HepG2 (cell line): ENCODE measurements around the gene TP53TG5. TPM values are rescaled to one million over a fixed set of nuclear protein-coding genes. Genes with fewer than 3 reads are reported as not detected.
A peak's percentile ranks its signal among the peaks of the same experiment; 100 is the strongest.

Source experiments
- ATAC-seq: fragments of 200-7000 bp; cut with Tn5 transposase; 3 replicates; pipeline ENCODE4 v1.9.1; 2020; ENCODE audit warnings: mild to moderate bottlenecking, moderate library complexity
- BruUV-seq: library from RNA; stranded (reverse); fragments of 400-500 nt; replicated peaks from 2 replicates; lab custom pipeline; 2021; lab: Mats Ljungman, UMichigan
- CTCF ChIA-PET: fragments of 300-600 bp; formaldehyde crosslinking; extraction: SDS; loops from one replicate; lab custom pipeline; 2021; ENCODE audit warnings: low total read pairs, inconsistent platforms, low intra/inter-chr PET ratio; lab: Yijun Ruan, JAX
- POLR2A ChIA-PET: fragments of 350-600 bp; sonication (Branson Sonifier 250); formaldehyde crosslinking; loops from one replicate; lab custom pipeline; 2020; ENCODE audit warnings: antibody characterized with exemption, inconsistent platforms; lab: Yijun Ruan, JAX
- DNase-seq: peaks from one replicate; pipeline ENCODE4 v3.0.0-alpha.2; 2015; ENCODE audit warnings: low spot score
- FAIRE-seq: peaks from 3 replicates; lab custom pipeline; 2011; peaks lifted over from hg19 to GRCh38; lab: Jason Lieb, UNC
- H2AFZ ChIP-seq: one replicate; pipeline ENCODE4 v1.6.1; 2011; ENCODE audit warnings: low read length, inconsistent platforms
- H3K27ac ChIP-seq: fragments of 300-600 bp; 3 replicates; pipeline ENCODE4 v1.8.0; 2011; ENCODE audit warnings: mixed run types, mild to moderate bottlenecking, mixed read lengths, low read length, inconsistent platforms; ENCODE audit not compliant: insufficient read depth; ENCODE audit errors: extremely low read length
- H3K27me3 ChIP-seq, 2 experiments: fragments of 200-600 bp in 1 of 2; 2 replicates in 1 of 2; 3 replicates in 1 of 2; pipeline versions ENCODE4 v1.6.0 to v1.8.0; 2011; ENCODE audit warnings: low read length in 2 of 2, mild to moderate bottlenecking in 2 of 2, moderate library complexity in 2 of 2, inconsistent platforms in 1 of 2; ENCODE audit not compliant: insufficient read depth in 2 of 2, control insufficient read depth in 1 of 2
- H3K36me3 ChIP-seq, 2 experiments: fragments of 200-600 bp in 1 of 2; replicated peaks in 1 of 2; 2 replicates in 1 of 2; 3 replicates in 1 of 2; pipeline versions ENCODE4 v1.5.1 to v1.8.0; 2011; ENCODE audit warnings: low read length in 2 of 2, inconsistent platforms in 1 of 2; ENCODE audit not compliant: insufficient read depth in 2 of 2, control insufficient read depth in 1 of 2
- H3K4me1 ChIP-seq: 2 replicates; pipeline ENCODE4 v1.5.1; 2012; ENCODE audit warnings: low read length, inconsistent platforms; ENCODE audit not compliant: insufficient read depth
- H3K4me2 ChIP-seq: 2 replicates; pipeline ENCODE4 v1.6.0; 2011; ENCODE audit warnings: low read depth, low read length, inconsistent platforms
- H3K4me3 ChIP-seq, 3 experiments: fragments of 200-600 bp in 1 of 3; sonication (generic), shearing (Covaris generic) in 1 of 3; replicated peaks in 1 of 3; 2 replicates each; pipeline ENCODE4 v1.5.1; 2011 to 2016; ENCODE audit warnings: low read length in 3 of 3, inconsistent platforms in 2 of 3, low read depth in 2 of 3, mild to moderate bottlenecking in 2 of 3, control low read depth in 1 of 3, mixed read lengths in 1 of 3; ENCODE audit not compliant: insufficient read depth in 1 of 3
- H3K79me2 ChIP-seq: one replicate; pipeline ENCODE4 v1.6.1; 2011; ENCODE audit warnings: low read length, inconsistent platforms; ENCODE audit not compliant: insufficient read depth
- H3K9ac ChIP-seq: 2 replicates; pipeline ENCODE4 v1.6.0; 2011; ENCODE audit warnings: mild to moderate bottlenecking, low read depth, low read length, inconsistent platforms; ENCODE audit not compliant: insufficient read depth
- H3K9me3 ChIP-seq: 2 replicates; pipeline ENCODE4 v1.5.1; 2012; ENCODE audit warnings: mild to moderate bottlenecking, low read length
- H4K20me1 ChIP-seq: 2 replicates; pipeline ENCODE4 v1.6.0; 2011; ENCODE audit warnings: inconsistent platforms, mild to moderate bottlenecking, low read length, moderate library complexity; ENCODE audit not compliant: insufficient read depth
- CREB3 ChIP-seq: sonication (generic); formaldehyde crosslinking; IDR thresholded peaks from 2 replicates; pipeline ENCODE4 v1.5.0; 2020; ENCODE audit warnings: missing genetic modification reagents
- E2F5 ChIP-seq: sonication (generic); formaldehyde crosslinking; conservative IDR thresholded peaks from 2 replicates; pipeline ENCODE4 v1.4.0; 2020; ENCODE audit warnings: missing genetic modification reagents
- ELF3 ChIP-seq: IDR thresholded peaks from 2 replicates; pipeline ENCODE4 v1.6.1; 2016; ENCODE audit warnings: missing genetic modification reagents, missing compliant biosample characterization
- HHEX ChIP-seq: IDR thresholded peaks from 2 replicates; pipeline ENCODE4 v1.6.1; 2016; ENCODE audit warnings: control low read depth
- MAFG ChIP-seq: sonication (generic); formaldehyde crosslinking; IDR thresholded peaks from 2 replicates; pipeline ENCODE4 v1.5.1; 2020; ENCODE audit warnings: mild to moderate bottlenecking, missing genetic modification reagents
- MTERF4 ChIP-seq: sonication (generic); formaldehyde crosslinking; IDR thresholded peaks from 2 replicates; pipeline ENCODE4 v1.8.0; 2023; ENCODE audit warnings: mild to moderate bottlenecking, missing genetic modification reagents
- NCOA5 ChIP-seq: sonication (generic); formaldehyde crosslinking; IDR thresholded peaks from 2 replicates; pipeline ENCODE4 v1.4.0; 2020; ENCODE audit warnings: missing genetic modification reagents
- NFYB ChIP-seq: sonication (generic); formaldehyde crosslinking; IDR thresholded peaks from 2 replicates; pipeline ENCODE4 v1.4.0; 2020; ENCODE audit warnings: missing genetic modification reagents
- SCMH1 ChIP-seq: sonication (generic); formaldehyde crosslinking; IDR thresholded peaks from 2 replicates; pipeline ENCODE4 v1.9.0; 2021; ENCODE audit warnings: missing genetic modification reagents, mild to moderate bottlenecking, borderline replicate concordance
- SNRNP70 ChIP-seq: fragments of 200-400 bp; formaldehyde crosslinking; IDR thresholded peaks from 2 replicates; pipeline ENCODE4 v1.6.1; 2017; ENCODE audit warnings: mild to moderate bottlenecking, low read depth, low read length, moderate library complexity
- TAF15 ChIP-seq: fragments of 200-400 bp; formaldehyde crosslinking; IDR thresholded peaks from one replicate; pipeline ENCODE4 v1.6.1; 2018; ENCODE audit warnings: mild to moderate bottlenecking, low read depth, low read length; ENCODE audit not compliant: poor library complexity, severe bottlenecking
- ZBTB21 ChIP-seq: sonication (generic); formaldehyde crosslinking; IDR thresholded peaks from 2 replicates; pipeline ENCODE4 v1.4.0; 2020; ENCODE audit warnings: missing genetic modification reagents
- ZMYM2 ChIP-seq: sonication (generic); formaldehyde crosslinking; IDR thresholded peaks from 2 replicates; pipeline ENCODE4 v1.8.0; 2022; ENCODE audit warnings: mild to moderate bottlenecking, missing genetic modification reagents
- ZNF335 ChIP-seq: sonication (generic); formaldehyde crosslinking; IDR thresholded peaks from 2 replicates; pipeline ENCODE4 v1.4.0; 2020; ENCODE audit warnings: missing genetic modification reagents
- ZNF430 ChIP-seq: sonication (generic); formaldehyde crosslinking; IDR thresholded peaks from 2 replicates; pipeline ENCODE4 v1.9.0; 2021; ENCODE audit warnings: mild to moderate bottlenecking, missing genetic modification reagents
- ZNF441 ChIP-seq: sonication (generic); formaldehyde crosslinking; IDR thresholded peaks from 2 replicates; pipeline ENCODE4 v1.7.0; 2021; ENCODE audit warnings: missing genetic modification reagents, borderline replicate concordance
- ZNF574 ChIP-seq: sonication (generic); formaldehyde crosslinking; IDR thresholded peaks from 2 replicates; pipeline ENCODE4 v1.4.0; 2020; ENCODE audit warnings: missing genetic modification reagents
- ZNF614 ChIP-seq: IDR thresholded peaks from 2 replicates; pipeline ENCODE4 v1.6.1; 2018; ENCODE audit warnings: missing biosample characterization, missing genetic modification reagents, inconsistent platforms, borderline replicate concordance
- WGBS: methylation state at CpG from one replicate; pipeline ENCODE4 v1.1.6; 2017; ENCODE audit warnings: low lambda C conversion rate; 5-methylcytosine and 5-hydroxymethylcytosine counted together
- in situ Hi-C: cut with HindIII; loops from 2 replicates; pipeline ENCODE4 v1.10.0; 2017; ENCODE audit warnings: low pct_unique_long_range_greater_than_20kb; ENCODE audit not compliant: extremely low pct_ligation_motif_present
- intact Hi-C: fragments of 100-400 bp; cut with micrococcal nuclease; formaldehyde crosslinking; loops from one replicate; pipeline ENCODE4 v1.10.0; 2022; ENCODE audit not compliant: unreplicated experiment
- polyA plus RNA-seq, 8 experiments: library from polyadenylated mRNA; depleted of rRNA in 3 of 8; stranded (reverse) in 7 of 8; unstranded in 1 of 8; fragments of >200 nt; fragmentation: Illumina TruSeq in 4 of 8; extraction: Trizol in 4 of 8; gene quantifications; 2 replicates each; pipeline versions ENCODE4 v1.2.1 to v1.2.3, GENCODE V29; 2011 to 2016; ENCODE audit warnings: low read depth in 4 of 8, missing spikeins in 1 of 8, mixed read lengths in 1 of 8; ENCODE audit not compliant: insufficient read depth in 1 of 8
- total RNA-seq, 5 experiments: library from RNA; depleted of rRNA; stranded (reverse); fragments of >200 nt; fragmentation: Illumina TruSeq; extraction: Trizol; gene quantifications; 2 replicates each; pipeline ENCODE4 v1.2.3, GENCODE V29; 2016; ENCODE audit warnings: low read depth in 1 of 5

The TP53TG5 gene
- total and polyA plus RNA-seq, 2 of the 13 experiments (the other 11 are each of a cell fraction or from before 2014, with no cell fraction given), result 0.11 TPM; not detected in 1

GRCh38 chr20:45359406-45360148 is 18.5 kb downstream of the TP53TG5 start:
- H2AFZ ChIP-seq, result no peak overlapping the region
- peak overlapping the region; percentile 36 for H3K9ac ChIP-seq
- ATAC-seq, result peak; percentile 13
- FAIRE-seq, result peak; percentile 8
- CTCF ChIA-PET, result interaction anchor here (1.1 kb wide), 1 partner anchor 37 kb away, joined by 3 read pairs; no protein-coding TSS in a partner anchor
- H3K4me3 ChIP-seq, result peak overlapping the region; percentile 26 to 55 (median 32)
- no peaks in the 10 kb centered on the region for H3K9me3 ChIP-seq
- H3K4me1 ChIP-seq, result peaks cover 78% of the 10 kb centered on the region
- POLR2A ChIA-PET, result interaction anchor here (0.9 to 29.5 kb wide), 10 partner anchors 11 to 412 kb away, joined by 3 to 1422 read pairs (median 5); partner anchors contain the start of genes PIGT and SDC4
- under 1% methylated on average over 9 of the region's 9 CpGs for WGBS
- intact Hi-C loops (loop anchor here (1.0 to 5.0 kb wide), 5 partner anchors 15 to 413 kb away; partner anchors contain the start of gene PIGT), in situ Hi-C loops (no loop called here)
- peaks cover 5% of the 10 kb centered on the region; the same call in 1 of the 2 replicates for H4K20me1 ChIP-seq
- no peaks in the 10 kb centered on the region; a peak in 2 of 5 replicates for H3K27me3 ChIP-seq
- H3K36me3 ChIP-seq, result no peaks in the 10 kb centered on the region
- H3K27ac ChIP-seq, result peak overlapping the region; percentile 57
- H3K4me2 ChIP-seq, result peak overlapping the region; percentile 83
- peaks cover 9% of the 10 kb centered on the region for H3K79me2 ChIP-seq
- TSS peak; percentile 41 for BruUV-seq
- DNase-seq, result peak; percentile 82
- TF ChIP-seq ZNF574 (peak; percentile 47; the same call in 1 of the 2 replicates), NFYB (CRISPR knock-in tag) (no peak), HHEX (CRISPR knock-in tag) (no peak), ZNF335 (CRISPR knock-in tag) (no peak), ZMYM2 (CRISPR knock-in tag) (peak; percentile 7; the same call in 1 of the 2 replicates), SCMH1 (CRISPR knock-in tag) (no peak), SNRNP70 (no peak), ZNF614 (no peak; the same call in 1 of the 2 replicates), ZNF441 (no peak; the same call in 1 of the 2 replicates), ZBTB21 (CRISPR knock-in tag) (peak; percentile 70; the same call in 1 of the 2 replicates), MAFG (CRISPR knock-in tag) (no peak), NCOA5 (CRISPR knock-in tag) (no peak), TAF15 (no peak), E2F5 (CRISPR knock-in tag) (no peak), MTERF4 (CRISPR knock-in tag) (no peak), ZNF430 (CRISPR knock-in tag) (peak; percentile 25; the same call in 1 of the 2 replicates), CREB3 (CRISPR knock-in tag) (no peak; the same call in 1 of the 2 replicates), ELF3 (CRISPR knock-in tag) (peak; percentile 41; the same call in 1 of the 2 replicates)
